CD4-positive, alpha-beta T cell treated with Interleukin-4 for 1 hour (primary cell): ENCODE results near the gene ARHGAP15.

Experiments used
- DNase-seq, 2 donors: peaks; one replicate each; pipeline ENCODE4 v3.0.0-alpha.2; 2020 to 2022

ARHGAP15 gene

GRCh38 chr2:143466391-143466790, 337.2 kb downstream of the ARHGAP15 start:
- DNase-seq: no peak

GRCh38 chr2:143467011-143467410, 337.8 kb downstream of the ARHGAP15 start:
- DNase-seq: no peak

GRCh38 chr2:143468341-143468888, 339.2 kb downstream of the ARHGAP15 start:
- no peak for DNase-seq

- no peak for DNase-seq
These were observed 340.1 kb downstream of the ARHGAP15 start for GRCh38 chr2:143469323-143469722.

- no peak for DNase-seq
These were observed 342.3 kb downstream of the ARHGAP15 start for GRCh38 chr2:143471550-143471949.

- no peak for DNase-seq
These were observed 344.0 kb downstream of the ARHGAP15 start for GRCh38 chr2:143473216-143473615.

GRCh38 chr2:143473820-143474219, 344.6 kb downstream of the ARHGAP15 start:
- no peak for DNase-seq

- no peak for DNase-seq
These were observed 345.4 kb downstream of the ARHGAP15 start for GRCh38 chr2:143474586-143474985.

- no peak for DNase-seq
These were observed 346.0 kb downstream of the ARHGAP15 start for GRCh38 chr2:143475041-143475776.

GRCh38 chr2:143476336-143477087, 347.3 kb downstream of the ARHGAP15 start:
- DNase-seq: no peak

GRCh38 chr2:143477714-143478443, 348.7 kb downstream of the ARHGAP15 start:
- DNase-seq: no peak

- DNase-seq: no peak
These were observed 350.9 kb downstream of the ARHGAP15 start for GRCh38 chr2:143480086-143480485.

GRCh38 chr2:143480601-143481236, 351.5 kb downstream of the ARHGAP15 start:
- DNase-seq: no peak

GRCh38 chr2:143481237-143481623, 352.0 kb downstream of the ARHGAP15 start:
- DNase-seq: no peak

- no peak for DNase-seq
These were observed 352.5 kb downstream of the ARHGAP15 start for GRCh38 chr2:143481733-143482132.

- DNase-seq: no peak
These were observed 353.1 kb downstream of the ARHGAP15 start for GRCh38 chr2:143482316-143482715.

GRCh38 chr2:143482771-143483170, 353.6 kb downstream of the ARHGAP15 start:
- no peak for DNase-seq

GRCh38 chr2:143486976-143487375, 357.8 kb downstream of the ARHGAP15 start:
- no peak for DNase-seq

- no peak for DNase-seq
These were observed 359.9 kb downstream of the ARHGAP15 start for GRCh38 chr2:143489145-143489544.

GRCh38 chr2:143491131-143491530, 361.9 kb downstream of the ARHGAP15 start:
- DNase-seq: no peak

GRCh38 chr2:143493339-143493738, 364.1 kb downstream of the ARHGAP15 start:
- DNase-seq: no peak

- no peak for DNase-seq
These were observed 368.5 kb downstream of the ARHGAP15 start for GRCh38 chr2:143497726-143498125.

- DNase-seq: no peak
These were observed 369.3 kb downstream of the ARHGAP15 start for GRCh38 chr2:143498496-143498895.
